HAP-1 (cell line): ENCODE measurements around the gene LRP3.
"Not testable (repeated sequence)": the region's sequence is repeated elsewhere in the genome, so short reads cannot be mapped to it uniquely, and the experiment has no call there.

ENCODE experiments used
- DNase-seq, 2 experiments: peaks; one replicate each; pipeline ENCODE4 v3.0.0-alpha.2; 2016 to 2020; ENCODE audit warnings: low spot score in 2 of 2
- H3K27me3 ChIP-seq: fragments of 250-450 bp; sonication (Bioruptor Pico); 2 replicates; pipeline ENCODE4 v1.5.1; 2020; ENCODE audit warnings: low read depth, mild to moderate bottlenecking, moderate library complexity
- H3K36me3 ChIP-seq: fragments of 250-450 bp; sonication (Bioruptor Pico); replicated peaks from 2 replicates; pipeline ENCODE4 v1.5.1; 2020; ENCODE audit warnings: mild to moderate bottlenecking
- H3K4me1 ChIP-seq: fragments of 250-450 bp; sonication (Bioruptor Pico); 2 replicates; pipeline ENCODE4 v1.5.1; 2020; ENCODE audit warnings: mild to moderate bottlenecking
- H3K4me3 ChIP-seq: fragments of 250-450 bp; sonication (Bioruptor Pico); 2 replicates; pipeline ENCODE4 v1.5.1; 2020; ENCODE audit warnings: mild to moderate bottlenecking, moderate library complexity
- H3K9me3 ChIP-seq: fragments of 250-450 bp; sonication (Bioruptor Pico); 2 replicates; pipeline ENCODE4 v1.5.1; 2020; ENCODE audit warnings: mild to moderate bottlenecking, moderate library complexity
- in situ Hi-C: fragments of 300-500 bp; cut with MboI; formaldehyde crosslinking; loops from 3 replicates; pipeline ENCODE4 v1.14.3; 2020; ENCODE audit warnings: low sequenced_read_pairs, inconsistent platforms, mixed read lengths

LRP3 gene

GRCh38 chr19:33166037-33166436 is 28.1 kb upstream of the LRP3 start:
- H3K36me3 ChIP-seq, H3K27me3 ChIP-seq, H3K4me3 ChIP-seq, H3K9me3 ChIP-seq, in situ Hi-C loops, H3K4me1 ChIP-seq, DNase-seq: not testable (repeated sequence)

DNA sequence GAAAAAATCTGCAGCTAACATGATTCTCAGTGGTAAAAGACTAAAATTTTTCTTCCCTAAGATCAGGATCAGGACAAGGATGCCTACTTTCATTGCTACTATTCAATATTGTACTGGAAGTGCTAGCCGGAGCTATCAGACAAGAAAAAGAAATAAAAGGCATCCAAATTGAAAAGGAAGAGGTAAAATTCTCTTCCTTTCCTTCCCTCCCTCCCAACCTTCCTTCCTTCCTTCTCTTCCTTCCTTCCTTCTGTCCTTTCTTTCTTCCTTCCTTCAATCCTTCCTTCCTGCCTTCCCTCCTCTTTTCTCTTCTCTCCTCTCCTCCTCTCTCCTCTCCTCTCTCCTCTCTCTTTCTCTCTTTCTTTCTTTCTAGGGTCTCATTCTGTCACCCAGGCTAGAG is 26.7 kb upstream of the LRP3 start:
- DNase-seq, result no peak
- H3K9me3 ChIP-seq, result peaks cover 7% of the 10 kb centered on the region
- no peaks in the 10 kb centered on the region for H3K36me3 ChIP-seq
- in situ Hi-C loops, result no loop called here
- no peak overlapping the region for H3K4me3 ChIP-seq
- H3K4me1 ChIP-seq, result peaks cover 10% of the 10 kb centered on the region
- no peaks in the 10 kb centered on the region for H3K27me3 ChIP-seq

GRCh38 chr19:33168528-33168927 is 25.6 kb upstream of the LRP3 start:
- H3K9me3 ChIP-seq, result peaks cover 7% of the 10 kb centered on the region
- no peak for DNase-seq
- no peaks in the 10 kb centered on the region for H3K27me3 ChIP-seq
- peaks cover 14% of the 10 kb centered on the region for H3K4me1 ChIP-seq
- H3K4me3 ChIP-seq, result no peak overlapping the region
- H3K36me3 ChIP-seq, result no peaks in the 10 kb centered on the region
- in situ Hi-C loops, result no loop called here

DNA sequence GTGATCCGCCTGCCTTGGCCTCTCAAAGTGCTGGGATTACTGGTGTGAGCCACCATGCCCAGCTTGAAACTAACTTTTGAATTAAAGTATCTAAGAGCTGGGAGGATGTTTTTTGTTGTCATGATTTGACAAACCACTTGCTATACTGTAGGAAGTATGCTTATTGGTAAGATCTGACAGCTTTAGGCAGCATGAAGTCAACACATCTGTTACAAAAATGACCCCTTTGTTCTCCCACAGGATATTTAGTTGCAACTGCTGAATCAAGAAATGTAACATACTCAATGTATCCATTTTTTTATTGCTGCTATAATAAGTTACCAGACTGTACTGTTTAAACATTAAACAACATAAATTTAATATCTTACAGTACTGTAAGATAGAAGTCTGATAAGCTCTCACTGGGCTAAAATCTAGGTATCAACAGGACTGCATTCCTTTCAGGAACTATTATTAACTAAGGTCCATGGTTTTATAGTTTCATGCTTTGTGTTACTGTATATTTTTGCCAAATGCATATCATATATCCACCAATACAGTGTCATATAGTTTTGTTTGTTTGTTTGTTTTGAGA is 22.8 kb upstream of the LRP3 start:
- Histone ChIP-seq H3K27me3 (no peaks in the 10 kb centered on the region), H3K4me1 (peaks cover 14% of the 10 kb centered on the region), H3K9me3 (peaks cover 7% of the 10 kb centered on the region), H3K36me3 (no peaks in the 10 kb centered on the region), H3K4me3 (no peak overlapping the region)
- in situ Hi-C loops, result no loop called here
- no peak for DNase-seq

DNA sequence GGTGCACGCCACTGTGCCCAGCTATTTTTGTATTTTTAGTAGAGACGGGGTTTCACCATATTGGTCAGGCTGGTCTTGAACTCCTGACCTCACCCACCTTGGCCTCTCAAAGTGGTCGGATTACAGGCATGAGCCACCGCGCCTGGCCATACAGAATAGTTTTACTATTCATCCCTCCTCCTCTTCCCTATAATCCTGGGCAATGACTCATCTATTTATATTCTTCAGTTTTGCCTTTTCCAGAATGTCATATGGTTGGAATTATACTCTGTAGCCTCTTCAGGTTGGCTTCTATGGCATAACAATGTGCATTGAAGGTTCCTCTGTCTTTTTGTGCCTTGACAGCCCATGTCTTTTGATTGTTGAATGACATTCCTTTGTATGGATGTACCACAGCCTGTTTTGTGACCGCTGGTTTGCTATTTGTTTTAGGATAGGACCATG is 22.2 kb upstream of the LRP3 start:
- no peaks in the 10 kb centered on the region for H3K27me3 ChIP-seq
- in situ Hi-C loops, result no loop called here
- peaks cover 14% of the 10 kb centered on the region for H3K4me1 ChIP-seq
- peak in 1 of 2 experiments; percentile 35 for DNase-seq
- H3K4me3 ChIP-seq, result no peak overlapping the region
- H3K9me3 ChIP-seq, result peaks cover 7% of the 10 kb centered on the region
- no peaks in the 10 kb centered on the region for H3K36me3 ChIP-seq

DNA sequence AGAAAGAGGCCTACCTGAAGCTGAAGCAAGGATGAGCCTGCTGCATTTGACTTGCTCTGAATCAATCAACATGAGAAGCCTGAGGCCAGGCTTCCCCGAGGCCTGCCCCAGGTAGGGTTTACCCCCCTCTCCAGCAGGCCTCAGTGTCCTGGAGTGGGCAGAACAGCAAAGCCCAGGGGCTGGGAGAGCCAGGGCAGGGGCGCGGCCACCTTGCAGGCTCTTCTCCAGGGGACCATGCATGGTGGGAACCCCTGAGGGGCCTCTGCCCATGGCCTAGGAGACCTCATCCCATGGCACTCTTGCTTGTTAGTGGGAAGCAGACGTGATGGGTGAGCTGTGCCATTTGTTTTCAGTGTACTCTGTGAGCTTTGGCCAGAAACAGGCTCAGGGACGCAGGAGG is 19.9 kb upstream of the LRP3 start:
- no peak for DNase-seq
- no peaks in the 10 kb centered on the region for H3K27me3 ChIP-seq
- peaks cover 2% of the 10 kb centered on the region; the same call in 1 of the 2 replicates for H3K9me3 ChIP-seq
- H3K4me3 ChIP-seq, result no peak overlapping the region
- H3K36me3 ChIP-seq, result no peaks in the 10 kb centered on the region
- in situ Hi-C loops, result no loop called here
- H3K4me1 ChIP-seq, result peaks cover 20% of the 10 kb centered on the region

- peaks cover 20% of the 10 kb centered on the region for H3K4me1 ChIP-seq
- DNase-seq, result no peak
- in situ Hi-C loops, result loop anchor here (25.0 kb wide), 1 partner anchor 488 kb away; the partner anchor contains the start of genes ANKRD27, NUDT19 and RGS9BP
- no peaks in the 10 kb centered on the region for H3K36me3 ChIP-seq
- no peak overlapping the region for H3K4me3 ChIP-seq
- H3K27me3 ChIP-seq, result no peaks in the 10 kb centered on the region
- no peaks in the 10 kb centered on the region for H3K9me3 ChIP-seq
Observed at GRCh38 chr19:33175156-33175782, 18.9 kb upstream of the LRP3 start.

DNA sequence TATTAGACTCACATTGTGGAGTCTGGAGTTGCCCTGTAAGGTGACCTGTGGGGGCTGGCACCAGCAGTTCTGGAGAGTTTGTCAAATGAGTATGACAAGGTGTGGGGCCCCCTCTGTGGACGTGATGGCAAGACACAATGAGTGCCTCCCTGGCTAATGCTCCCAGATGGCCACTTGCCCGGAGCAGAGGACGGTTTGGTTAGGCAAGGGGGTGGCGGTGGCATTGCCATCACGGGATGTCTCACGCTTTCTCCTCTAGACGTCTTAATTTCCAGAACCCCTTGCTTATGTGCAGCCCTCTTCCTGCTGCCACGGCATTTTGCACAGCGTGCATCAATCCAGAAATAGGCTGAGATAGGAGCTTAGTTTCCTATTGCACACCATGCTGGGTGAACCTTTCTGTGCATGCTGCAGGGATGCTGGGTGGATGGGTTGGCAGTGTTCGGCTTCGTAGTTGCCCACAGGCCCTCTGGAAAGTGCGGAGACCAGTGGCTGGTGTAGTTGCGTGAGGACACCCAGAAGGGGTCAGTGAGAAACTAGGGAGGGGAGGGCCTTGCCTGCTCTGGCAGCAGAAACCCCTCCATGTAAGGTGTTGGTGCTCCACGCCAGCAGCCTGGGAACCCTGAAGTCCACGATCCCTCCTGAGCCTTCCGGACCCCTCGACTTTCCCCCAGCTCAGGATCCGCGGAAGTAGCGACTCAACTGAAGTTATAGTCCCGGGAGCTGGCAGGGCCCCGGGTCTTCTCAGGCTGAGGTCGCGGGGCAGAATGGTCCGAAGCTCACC is 18.1 kb upstream of the LRP3 start:
- Histone ChIP-seq H3K4me1 (peaks cover 20% of the 10 kb centered on the region), H3K36me3 (no peaks in the 10 kb centered on the region), H3K9me3 (no peaks in the 10 kb centered on the region), H3K4me3 (peak overlapping the region; percentile 73), H3K27me3 (no peaks in the 10 kb centered on the region)
- in situ Hi-C loops, result loop anchor here (25.0 kb wide), 1 partner anchor 489 kb away; the partner anchor contains the start of genes ANKRD27, NUDT19 and RGS9BP
- peak; percentile 27 to 52 for DNase-seq

DNA sequence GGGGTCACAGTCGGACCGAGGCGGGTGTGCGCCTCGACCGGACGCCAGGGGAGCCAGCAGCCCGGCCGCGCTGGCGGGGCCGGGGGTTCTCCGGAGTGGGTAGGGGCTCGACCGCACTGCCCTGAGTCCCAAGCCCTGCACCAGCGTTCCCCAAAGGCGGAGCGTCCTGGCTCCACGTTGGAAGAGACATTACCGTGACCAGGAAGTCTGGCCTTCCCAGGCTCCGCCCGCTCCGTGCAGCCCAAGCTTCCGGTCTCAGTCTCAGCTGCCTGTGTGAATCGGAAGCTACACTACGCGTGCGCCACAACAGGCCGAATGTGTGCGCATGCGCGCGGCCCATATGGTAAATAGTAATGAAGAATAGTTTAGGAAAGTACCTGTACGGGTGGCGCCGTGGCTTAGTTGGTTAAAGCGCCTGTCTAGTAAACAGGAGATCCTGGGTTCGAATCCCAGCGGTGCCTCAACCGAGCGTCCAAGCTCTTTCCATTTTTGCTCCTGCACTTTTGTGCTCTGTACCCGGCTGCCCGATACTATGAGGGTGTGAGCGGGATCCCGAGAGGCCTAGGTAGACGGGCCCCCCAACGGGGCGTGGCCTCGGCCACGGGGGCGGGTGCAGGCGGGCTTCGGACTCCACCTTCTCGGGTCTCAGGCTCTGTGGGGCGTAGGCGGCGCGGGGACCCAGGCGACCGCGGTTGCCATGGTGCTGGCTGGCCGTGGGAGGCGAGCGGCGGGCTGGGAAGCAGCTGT is 17.3 kb upstream of the LRP3 start:
- Histone ChIP-seq H3K4me1 (peaks cover 15% of the 10 kb centered on the region), H3K4me3 (peak overlapping the region; percentile 73), H3K27me3 (no peaks in the 10 kb centered on the region), H3K9me3 (no peaks in the 10 kb centered on the region), H3K36me3 (no peaks in the 10 kb centered on the region)
- DNase-seq, result peak; percentile 96 to 99
- in situ Hi-C loops, result loop anchor here (25.0 kb wide), 1 partner anchor 490 kb away; the partner anchor contains the start of genes ANKRD27, NUDT19 and RGS9BP

DNA sequence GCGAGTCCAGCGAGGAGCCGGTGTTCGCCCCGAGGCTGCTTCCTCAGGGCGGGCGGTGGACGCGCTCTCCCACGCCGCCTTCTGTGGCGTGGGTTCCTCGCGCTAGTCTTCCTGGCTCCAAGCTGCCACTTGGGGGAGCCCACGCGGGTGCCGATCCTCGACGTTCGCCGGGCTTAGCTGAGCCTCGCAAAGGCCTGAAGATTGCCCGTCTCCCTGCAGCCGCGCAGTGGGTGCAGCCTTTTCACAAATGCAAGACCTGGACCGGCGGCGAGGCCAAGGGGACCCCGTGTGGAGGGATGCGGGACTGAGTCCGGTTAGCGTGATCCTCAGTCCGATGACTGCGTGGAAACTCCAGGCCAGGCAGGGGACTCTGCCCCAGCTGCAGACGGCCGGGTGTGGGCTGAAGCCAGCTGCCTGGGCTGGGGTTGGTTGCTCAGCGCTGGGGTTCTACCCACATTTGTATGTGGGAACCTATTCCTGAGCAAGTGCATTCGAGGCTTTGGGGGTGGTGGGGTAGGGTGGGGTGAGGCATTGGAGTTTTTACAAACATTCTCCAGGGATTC is 16.6 kb upstream of the LRP3 start:
- in situ Hi-C loops, result loop anchor here (25.0 kb wide), 1 partner anchor 490 kb away; the partner anchor contains the start of genes ANKRD27, NUDT19 and RGS9BP

GRCh38 chr19:33186431-33187182 is 7.5 kb upstream of the LRP3 start:
- in situ Hi-C loops, result loop anchor here (10.0 to 25.0 kb wide), 2 partner anchors 62 to 499 kb away; partner anchors contain the start of genes ANKRD27, NUDT19 and RGS9BP
- Histone ChIP-seq H3K27me3 (no peaks in the 10 kb centered on the region), H3K4me1 (no peaks in the 10 kb centered on the region), H3K36me3 (no peaks in the 10 kb centered on the region), H3K4me3 (no peak overlapping the region), H3K9me3 (no peaks in the 10 kb centered on the region)
- no peak for DNase-seq

More for the DNA sequence above, 16.6 kb upstream of the LRP3 start:
- peak; percentile 43 to 75 for DNase-seq
- Histone ChIP-seq H3K4me1 (peaks cover 9% of the 10 kb centered on the region), H3K27me3 (no peaks in the 10 kb centered on the region), H3K36me3 (no peaks in the 10 kb centered on the region), H3K9me3 (no peaks in the 10 kb centered on the region), H3K4me3 (peak overlapping the region; percentile 73)

DNA sequence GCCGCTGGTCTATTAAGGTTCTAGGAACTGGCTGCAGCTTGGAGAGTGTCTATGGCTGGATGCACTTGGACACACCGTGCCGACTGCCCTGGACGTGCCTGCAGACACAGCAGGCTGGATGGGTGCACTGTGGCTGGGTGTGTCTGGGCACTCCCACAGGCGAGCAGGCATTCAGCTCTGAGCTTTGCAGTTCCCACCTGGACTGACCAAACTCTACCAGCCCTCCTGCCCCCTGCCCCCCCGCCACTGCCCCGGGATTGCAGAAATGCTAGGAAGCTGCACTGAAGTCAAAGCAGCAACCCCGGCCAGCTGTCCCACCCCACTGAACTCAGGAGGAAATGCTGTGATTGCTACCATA is 7.0 kb upstream of the LRP3 start:
- H3K4me1 ChIP-seq, result no peaks in the 10 kb centered on the region
- H3K4me3 ChIP-seq, result no peak overlapping the region
- no peaks in the 10 kb centered on the region for H3K27me3 ChIP-seq
- H3K36me3 ChIP-seq, result no peaks in the 10 kb centered on the region
- no peak for DNase-seq
- in situ Hi-C loops, result loop anchor here (10.0 to 25.0 kb wide), 2 partner anchors 62 to 500 kb away; partner anchors contain the start of genes ANKRD27, NUDT19 and RGS9BP
- H3K9me3 ChIP-seq, result no peaks in the 10 kb centered on the region
